Measurements from ENCODE around the gene TRAM2.

DNA sequence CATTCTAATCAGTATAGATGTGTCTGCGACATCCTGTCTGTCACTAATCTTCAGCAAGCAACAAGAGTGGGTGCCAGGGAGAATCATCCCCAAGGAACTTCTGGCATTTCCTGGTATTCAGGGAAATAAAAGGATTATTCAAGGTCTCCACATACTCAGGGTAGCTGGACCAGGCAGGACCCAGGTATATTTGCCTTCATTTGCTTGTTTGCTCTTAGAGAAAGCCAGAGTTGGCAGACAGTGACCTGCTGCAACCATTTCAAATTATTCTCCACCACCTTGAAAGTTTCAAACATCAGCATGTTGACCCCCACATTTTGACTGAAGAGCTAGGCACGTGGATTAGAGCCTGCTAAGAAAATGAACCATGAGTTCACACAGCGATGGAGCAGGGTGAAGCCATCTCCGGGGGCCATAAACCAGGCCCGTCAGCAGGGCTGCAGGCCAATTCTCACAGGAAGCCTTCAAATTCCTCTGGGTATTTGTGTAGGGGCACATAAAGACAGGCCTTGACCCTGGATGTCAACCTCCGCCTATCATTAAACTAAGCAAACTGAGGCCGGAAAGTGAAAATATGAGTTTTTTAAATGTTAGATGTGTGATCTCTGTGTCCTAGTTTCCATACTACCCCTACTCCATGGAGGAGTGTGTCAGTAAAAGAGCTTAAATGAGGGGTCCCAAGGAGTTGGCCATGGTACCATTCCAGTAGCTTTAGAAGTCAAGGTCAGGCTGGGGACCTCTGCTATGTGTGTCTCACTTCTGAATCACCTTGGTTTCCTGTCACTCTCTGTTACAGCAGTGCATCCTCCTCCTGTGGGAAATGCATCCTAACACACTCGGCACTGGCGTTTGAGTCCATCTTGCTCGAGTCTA is 32.9 kb downstream of the TRAM2 start:
- TF ChIP-seq JUND (CRISPR knock-in tag; IDR thresholded peaks at IDR 0.05) (no peak; the same call in none of the 2 replicates), ZNF225 (CRISPR knock-in tag; IDR thresholded peaks at IDR 0.05) (no peak)

Data from HepG2 (cell line).